Activated CD8-positive, alpha-beta memory T cell treated with anti-CD3 and anti-CD28 coated beads for 48 hours (primary cell): ENCODE measurements around the gene NR2C2.

ENCODE experiments used
- DNase-seq, 3 experiments: peaks; one replicate each; pipeline ENCODE4 v3.0.0-alpha.2; 2020; ENCODE audit warnings: low read depth in 2 of 3, low spot score in 2 of 3

The NR2C2 gene

GRCh38 chr3:15060029-15060428 is 112.6 kb downstream of the NR2C2 start:
- no peak for DNase-seq

GRCh38 chr3:15063238-15063637 is 115.9 kb downstream of the NR2C2 start:
- no peak for DNase-seq

GRCh38 chr3:15063656-15064286 is 116.4 kb downstream of the NR2C2 start:
- no peak for DNase-seq

GRCh38 chr3:15064299-15064834 is 117.0 kb downstream of the NR2C2 start:
- DNase-seq: no peak

GRCh38 chr3:15064835-15065549 is 117.6 kb downstream of the NR2C2 start, which contains the start of gene MRPS25:
Gene MRPS25, minus strand, starts transcription at chr3:15065315. Its CDS starts 121 bp downstream, at chr3:15065194.
- peak; percentile 66 to 82 (median 76) for DNase-seq

GRCh38 chr3:15065550-15066007 is 118.2 kb downstream of the NR2C2 start:
- no peak for DNase-seq

- no peak for DNase-seq
Measured at GRCh38 chr3:15066467-15066866, 119.1 kb downstream of the NR2C2 start.

GRCh38 chr3:15069441-15069840 is 122.1 kb downstream of the NR2C2 start:
- no peak for DNase-seq

GRCh38 chr3:15071699-15072098 is 124.3 kb downstream of the NR2C2 start:
- DNase-seq: no peak

- DNase-seq: no peak
Measured at GRCh38 chr3:15074500-15074899, 127.1 kb downstream of the NR2C2 start.

GRCh38 chr3:15079091-15079490 is 131.7 kb downstream of the NR2C2 start:
- no peak for DNase-seq

GRCh38 chr3:15081960-15082664 is 134.7 kb downstream of the NR2C2 start:
- DNase-seq: no peak

- no peak for DNase-seq
Measured at GRCh38 chr3:15083252-15083651, 135.9 kb downstream of the NR2C2 start.

- DNase-seq: no peak
Measured at GRCh38 chr3:15086263-15086662, 138.9 kb downstream of the NR2C2 start.

- no peak for DNase-seq
Measured at GRCh38 chr3:15086699-15087098, 139.3 kb downstream of the NR2C2 start.

GRCh38 chr3:15089201-15089600 is 141.8 kb downstream of the NR2C2 start:
- no peak for DNase-seq

GRCh38 chr3:15091575-15091974 is 144.2 kb downstream of the NR2C2 start:
- DNase-seq: no peak

- no peak for DNase-seq
Measured at GRCh38 chr3:15092686-15093085, 145.3 kb downstream of the NR2C2 start.

GRCh38 chr3:15094187-15094875 is 146.9 kb downstream of the NR2C2 start:
- no peak for DNase-seq

GRCh38 chr3:15096046-15096445 is 148.7 kb downstream of the NR2C2 start:
- DNase-seq: no peak

GRCh38 chr3:15097891-15098290 is 150.5 kb downstream of the NR2C2 start:
- peak; percentile 37 to 47 (median 41) for DNase-seq
